ENCODE measurements around the gene HLA-DMA.
A peak's percentile ranks its signal among the peaks of the same experiment; 100 is the strongest.

HLA-DMA gene

GRCh38 chr6:32974016-32974333 lies 21.1 kb upstream of the HLA-DMA start:
- no peak for DNase-seq

DNA sequence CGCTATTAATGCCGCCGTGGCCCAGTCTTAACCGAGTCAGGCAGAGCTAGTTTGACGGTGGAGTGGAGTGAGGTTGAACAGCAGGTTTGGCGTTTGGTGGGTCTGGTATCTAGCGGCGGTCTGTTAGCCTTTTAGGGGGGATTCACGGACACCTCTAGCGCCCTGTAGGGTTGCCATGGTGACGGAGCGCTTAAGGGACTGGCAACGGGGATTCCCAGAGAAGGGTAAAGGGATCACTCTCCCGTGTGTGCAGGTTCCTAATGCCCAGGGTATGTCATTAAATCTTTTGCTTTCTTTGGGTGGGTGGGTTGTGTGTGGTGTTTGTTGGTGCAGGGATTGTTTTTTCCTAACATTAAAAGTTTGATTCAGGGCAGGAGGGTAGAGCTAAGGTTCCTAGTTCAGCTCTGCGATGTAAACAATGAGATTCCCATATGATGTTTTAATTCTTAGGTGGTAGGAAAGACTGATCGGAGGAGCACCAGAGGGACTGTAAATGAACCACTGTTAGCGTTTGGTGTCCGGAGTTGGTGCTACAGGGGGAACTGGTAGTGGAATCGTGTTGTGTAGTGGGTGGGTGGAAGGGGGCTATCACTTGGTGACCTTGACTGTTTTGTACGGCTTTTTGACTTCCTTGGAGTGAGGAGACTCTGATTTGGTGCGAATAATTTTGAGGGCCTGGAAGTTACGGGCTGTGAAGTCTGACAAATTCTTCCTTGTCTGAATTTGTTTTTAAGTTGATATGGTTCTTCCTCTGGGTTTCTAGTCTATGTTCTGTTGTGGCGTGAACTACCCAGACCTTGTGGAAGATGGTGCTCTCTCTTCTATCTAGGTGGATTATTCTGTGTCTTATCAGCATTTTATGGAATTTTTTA lies 20.5 kb upstream of the HLA-DMA start:
- DNase-seq: no peak

DNA sequence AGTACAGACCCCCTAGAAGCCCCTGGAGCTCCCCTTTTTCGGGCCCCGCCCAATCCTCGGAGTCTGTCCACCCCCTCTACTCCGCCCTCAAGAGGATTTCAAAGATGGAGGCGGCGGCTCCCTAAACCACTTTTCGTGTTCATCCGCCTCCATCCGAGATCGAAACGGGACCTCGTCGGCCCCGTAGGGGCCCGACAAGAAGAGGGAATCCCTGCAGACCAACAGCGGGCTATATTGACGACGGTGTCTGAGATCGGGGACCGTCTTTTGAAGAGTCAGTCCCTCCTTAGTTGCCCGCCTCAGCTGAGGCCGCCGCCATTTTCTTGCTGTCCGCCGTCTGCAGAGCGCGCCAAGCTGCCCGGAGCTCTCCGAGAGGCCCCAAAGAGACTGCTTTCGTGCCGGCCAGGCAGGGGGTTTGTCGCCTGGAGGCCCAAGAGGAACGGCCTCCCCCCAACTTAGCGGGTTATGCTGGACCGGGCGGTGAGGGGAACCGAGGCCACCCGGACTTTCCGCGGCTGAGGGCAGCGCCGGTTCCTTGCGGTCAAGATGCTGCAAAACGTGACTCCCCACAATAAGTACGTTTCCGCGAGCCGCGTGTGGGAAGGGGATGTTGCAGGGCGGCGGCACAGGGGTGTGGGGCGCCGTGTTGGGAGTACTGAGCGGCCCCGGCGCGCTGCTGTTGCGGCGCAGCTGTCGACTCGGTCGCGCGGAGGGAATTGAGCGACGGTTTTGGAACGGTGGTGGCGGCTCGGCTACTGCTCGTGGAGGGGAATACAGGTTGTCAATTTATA lies 19.7 kb upstream of the HLA-DMA start:
- no peak for DNase-seq

GRCh38 chr6:32971581-32972352 lies 18.9 kb upstream of the HLA-DMA start:
- peak; percentile 99 for DNase-seq

- no peak for DNase-seq
Measured at GRCh38 chr6:32971242-32971580, 18.3 kb upstream of the HLA-DMA start.

GRCh38 chr6:32970413-32971241 lies 17.7 kb upstream of the HLA-DMA start:
- DNase-seq: peak; percentile 33

DNA sequence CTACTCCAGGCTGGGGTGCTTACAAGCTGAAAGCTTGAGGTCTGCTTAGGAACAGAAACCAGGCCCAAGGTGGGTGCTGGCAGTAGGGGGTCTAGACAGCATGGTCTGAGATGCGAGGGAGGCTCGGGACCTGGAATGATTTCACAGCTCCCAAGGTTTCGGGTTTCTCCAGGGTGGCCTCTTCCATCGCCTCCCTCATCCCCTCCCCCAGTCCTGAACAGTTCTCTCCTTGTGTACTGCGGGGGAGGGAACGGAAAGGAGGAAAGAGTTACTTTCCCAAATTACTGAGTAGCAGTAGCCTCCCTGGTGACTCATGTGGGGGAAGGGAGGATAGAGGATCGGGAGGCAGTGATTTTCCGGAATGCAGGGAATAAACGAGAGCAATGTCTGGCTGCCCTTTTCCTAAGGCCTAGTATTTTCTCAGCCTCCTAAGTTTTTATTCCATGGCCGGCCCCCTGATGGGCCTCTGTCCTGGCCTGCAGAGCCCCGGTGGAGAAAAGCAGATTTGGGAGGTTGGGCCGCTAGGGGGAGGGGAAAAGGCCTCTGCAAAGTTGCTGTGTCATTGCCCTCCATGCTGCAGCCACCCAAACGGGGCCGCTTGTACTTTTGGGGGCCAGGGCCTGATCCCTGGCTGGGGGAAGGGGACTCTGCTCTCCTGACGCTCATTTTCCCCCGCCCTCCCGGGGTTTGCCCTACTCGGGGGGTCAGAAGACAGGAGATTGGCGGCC lies 17.0 kb upstream of the HLA-DMA start:
- DNase-seq: peak; percentile 50

- peak; percentile 72 for DNase-seq
Measured at GRCh38 chr6:32968867-32969684, 16.2 kb upstream of the HLA-DMA start.

DNA sequence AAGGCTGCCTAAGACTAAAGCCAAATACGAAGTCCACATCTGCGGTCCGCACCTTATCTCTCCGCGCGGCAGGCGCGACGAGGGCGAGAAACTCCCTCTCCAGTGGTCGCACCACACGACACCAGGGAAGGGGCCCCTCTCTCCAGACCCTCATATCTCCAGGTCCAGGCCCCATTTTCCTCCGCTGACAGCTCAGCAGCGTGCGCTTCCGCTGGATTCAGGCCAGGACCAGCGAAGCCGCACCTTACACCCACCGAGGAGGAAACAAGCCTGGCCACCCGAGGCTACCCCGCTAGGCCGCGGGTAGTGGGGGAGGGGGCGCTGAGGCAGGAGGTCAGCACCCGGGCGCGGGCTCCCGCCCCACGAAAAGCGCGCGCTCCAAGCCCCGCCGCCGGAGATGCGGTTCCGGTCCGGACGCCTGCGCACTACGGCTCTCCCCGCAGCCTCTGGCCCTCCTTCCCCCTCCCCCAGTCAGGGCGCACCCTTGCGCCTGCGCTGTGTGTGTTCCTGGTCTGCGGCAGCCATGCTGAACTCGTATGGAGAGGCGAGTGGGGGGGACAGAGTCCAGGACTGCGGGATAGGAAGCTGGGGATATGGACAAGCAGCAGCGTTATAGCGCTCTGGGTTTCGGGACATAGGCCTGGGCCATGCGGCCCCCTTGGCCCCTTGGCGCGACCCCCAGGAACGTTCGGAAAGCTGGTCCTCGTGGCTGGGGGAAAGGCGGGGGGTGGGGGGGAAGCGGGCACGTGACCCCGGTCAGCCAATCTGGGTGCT lies 15.4 kb upstream of the HLA-DMA start, which contains the start of gene BRD2:
TSS of gene BRD2 (plus strand) at position 502 of the 774 bp plus-strand sequence. CDS start 4,305 bp downstream, outside the sequence.
- DNase-seq: peak; percentile 92

DNA sequence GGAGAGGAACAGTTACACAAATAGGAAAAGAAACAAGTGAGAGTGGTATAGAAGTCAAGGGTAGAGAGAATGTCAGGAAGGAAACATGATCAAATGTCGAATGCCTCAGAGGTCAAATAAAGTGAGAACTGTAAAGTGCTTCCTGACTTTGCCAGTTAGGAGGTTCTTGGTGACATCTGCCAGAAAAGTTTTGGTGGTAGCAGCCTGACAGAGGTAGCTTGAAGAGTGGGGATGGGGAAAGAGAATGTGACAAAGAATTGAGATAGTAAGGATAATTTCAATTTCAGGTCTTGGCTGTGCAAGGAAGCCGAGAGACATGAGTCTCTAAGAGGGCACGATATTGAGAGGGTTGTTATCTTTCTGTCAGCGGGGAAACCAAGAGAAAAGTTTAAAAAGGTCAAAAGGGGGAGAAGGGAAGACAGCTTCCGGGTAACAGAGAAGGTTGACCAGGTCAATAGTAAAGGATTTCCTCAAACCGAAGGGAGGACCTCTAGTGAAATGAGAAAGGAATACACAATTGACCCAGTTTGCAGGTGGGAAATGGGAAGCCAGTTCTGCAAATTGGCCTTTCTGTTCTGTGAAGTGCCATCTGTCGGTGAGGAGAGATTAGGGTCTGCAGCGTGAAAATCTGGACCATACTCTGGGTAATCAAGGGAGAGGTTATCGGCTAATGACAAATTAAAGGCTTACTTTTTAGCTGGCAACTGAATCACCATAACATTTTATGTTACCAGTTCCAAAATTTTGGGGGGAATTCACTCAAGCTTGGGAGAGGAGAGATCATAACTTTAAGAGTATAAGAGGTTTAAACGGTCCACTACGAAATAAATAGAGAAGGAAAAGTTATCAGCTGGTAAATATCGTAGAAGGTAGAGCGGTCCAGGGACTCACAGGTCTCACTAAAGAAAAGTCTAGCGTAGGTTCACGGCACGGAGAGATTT lies 14.5 kb upstream of the HLA-DMA start:
- peak; percentile 56 for DNase-seq

- DNase-seq: no peak
Measured at GRCh38 chr6:32964776-32965175, 11.9 kb upstream of the HLA-DMA start.

- no peak for DNase-seq
Measured at GRCh38 chr6:32963866-32964265, 11.0 kb upstream of the HLA-DMA start.

DNA sequence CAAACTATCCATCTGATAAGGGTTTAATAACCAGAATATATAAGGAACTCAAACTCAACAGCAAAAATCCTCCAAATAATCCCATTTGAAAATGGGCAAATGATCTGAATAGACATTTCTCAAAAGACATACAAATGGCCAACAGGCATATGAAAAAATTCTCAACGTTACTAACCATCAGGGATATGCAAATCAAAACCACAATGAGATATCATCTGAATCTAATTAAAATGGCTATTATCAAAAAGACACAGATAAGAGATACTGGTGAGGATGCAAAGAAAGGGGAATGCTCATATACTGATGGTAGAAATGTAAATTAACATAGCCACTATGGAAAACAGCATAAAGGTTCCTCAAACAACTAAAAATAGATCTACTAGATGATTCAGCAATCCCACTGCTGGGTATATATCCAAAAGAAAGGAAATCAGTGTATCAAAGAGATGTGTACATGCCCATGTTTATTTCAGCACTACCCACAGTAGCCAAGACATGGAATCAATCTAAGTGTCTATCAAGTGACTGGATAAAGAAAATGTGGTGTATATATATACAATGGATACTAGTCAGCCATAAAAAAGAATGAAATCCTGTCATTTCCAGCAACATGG lies 9.4 kb upstream of the HLA-DMA start:
- no peak for DNase-seq

DNA sequence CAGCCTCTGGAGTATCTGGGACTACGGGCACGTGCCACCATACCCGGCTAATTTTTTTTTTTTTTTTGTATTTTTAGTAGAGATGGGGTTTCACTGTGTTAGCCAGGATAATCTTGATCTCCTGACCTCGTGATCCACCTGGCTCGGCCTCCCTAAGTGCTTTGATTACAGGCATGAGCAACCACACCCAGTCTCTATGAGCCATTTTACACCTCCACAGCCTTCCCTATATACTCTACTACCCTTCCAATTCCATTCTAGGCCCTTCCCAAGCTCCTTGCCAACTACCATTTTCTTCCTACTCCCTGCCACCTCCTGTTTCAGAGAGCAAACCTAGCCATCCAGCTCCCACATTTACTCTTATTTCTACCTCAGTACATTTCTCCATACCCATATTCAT lies 7.7 kb upstream of the HLA-DMA start:
- no peak for DNase-seq

GRCh38 chr6:32956176-32956575 lies 3.3 kb upstream of the HLA-DMA start:
- DNase-seq: no peak

DNA sequence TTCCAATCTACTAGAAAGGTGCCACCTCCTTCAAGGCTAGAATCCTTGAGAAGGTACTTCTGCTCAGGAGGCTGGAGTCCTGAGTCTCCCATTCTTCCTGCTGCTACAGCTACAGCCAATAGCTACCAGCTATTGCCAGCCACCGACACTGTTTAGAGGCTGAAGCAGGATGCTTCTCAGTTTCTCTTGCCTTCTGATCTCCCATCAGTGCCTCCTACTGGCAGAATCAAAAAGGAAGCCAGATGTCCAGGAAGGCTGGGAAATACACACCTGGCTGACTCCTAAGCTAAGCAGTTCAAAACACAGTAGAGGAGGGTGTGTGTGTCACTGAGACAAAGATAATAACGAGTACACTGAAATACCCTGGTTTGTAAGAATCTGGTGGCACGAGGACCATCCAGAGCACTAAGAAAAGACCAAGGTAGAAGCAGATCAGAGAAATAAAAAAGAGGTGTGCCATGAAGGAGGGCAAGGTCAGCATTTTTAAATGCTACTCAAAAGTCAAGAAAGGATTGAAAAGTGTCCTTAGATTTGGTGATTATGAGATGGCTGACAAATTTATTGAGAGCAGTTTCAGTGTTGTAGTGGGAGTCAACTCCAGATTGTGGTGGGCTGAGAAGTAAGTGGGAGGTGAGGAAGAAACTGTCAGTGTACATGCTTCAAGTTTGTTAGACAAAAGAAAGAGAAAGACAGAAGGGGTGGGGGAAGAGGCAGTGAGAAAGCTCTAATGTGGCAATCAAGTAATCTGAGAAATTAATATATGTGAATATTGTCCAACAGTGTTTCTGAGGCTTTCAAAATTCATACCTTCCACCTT lies 2.3 kb upstream of the HLA-DMA start:
- no peak for DNase-seq

- DNase-seq: no peak
Measured at GRCh38 chr6:32954267-32954666, 1.4 kb upstream of the HLA-DMA start.

- DNase-seq: no peak
Measured at GRCh38 chr6:32953775-32954174, 878 bp upstream of the HLA-DMA start.
